ENCODE measurements around the gene ARHGAP9.

- TF ChIP-seq EZH2 (IDR thresholded peaks at IDR 0.05; ENCODE audit: insufficient read depth, poor library complexity, severe bottlenecking) (no peak), EZH2phosphoT487 (IDR thresholded peaks at IDR 0.05; ENCODE audit: insufficient read depth, low read depth) (no peak)
Measured at GRCh38 chr12:57459055-57459749, 20.5 kb downstream of the ARHGAP9 start.

Measured in GM23248 (cell line).